Retinal pigment epithelial cell (primary cell): ENCODE data around the gene SPESP1.
"Not testable (repeated sequence)": the region's sequence is repeated elsewhere in the genome, so short reads cannot be mapped to it uniquely, and the experiment has no call there.

Source experiments
- DNase-seq: peaks from one replicate; pipeline ENCODE4 v3.0.0-alpha.2; 2010; ENCODE audit warnings: low read depth
- H3K4me3 ChIP-seq: 2 replicates; pipeline ENCODE4 v1.5.1; 2011; ENCODE audit warnings: mild to moderate bottlenecking, low read length, control low read depth, moderate library complexity
- CTCF ChIP-seq: conservative IDR thresholded peaks from 2 replicates; pipeline ENCODE4 v1.5.1; 2011; ENCODE audit warnings: low read depth, low read length, control low read depth, inconsistent platforms

SPESP1 gene

GRCh38 chr15:68958597-68958996, 28.3 kb downstream of the SPESP1 start:
- TF ChIP-seq CTCF = no peak
- H3K4me3 ChIP-seq = no peak overlapping the region
- no peak for DNase-seq

DNA sequence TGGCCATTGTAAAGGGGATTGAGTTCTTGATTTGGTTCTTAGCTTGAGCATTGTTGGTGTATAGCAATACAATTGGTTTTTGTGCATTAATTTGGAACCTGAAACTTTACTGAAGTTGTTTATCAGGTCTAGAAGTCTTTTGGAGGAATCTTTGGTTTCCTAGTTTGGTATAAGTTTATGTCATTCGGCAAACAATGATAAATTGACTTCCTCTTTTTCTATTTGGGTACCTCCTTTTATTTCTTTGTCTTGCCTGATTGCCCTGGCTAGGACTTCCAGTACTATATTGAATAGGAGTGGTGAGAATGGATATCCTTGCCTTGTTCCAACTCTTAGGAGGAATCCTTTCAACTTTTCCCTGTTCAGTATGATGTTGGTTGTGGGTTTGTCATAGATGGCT, 32.1 kb downstream of the SPESP1 start:
- TF ChIP-seq CTCF = no peak
- no peak for DNase-seq

DNA sequence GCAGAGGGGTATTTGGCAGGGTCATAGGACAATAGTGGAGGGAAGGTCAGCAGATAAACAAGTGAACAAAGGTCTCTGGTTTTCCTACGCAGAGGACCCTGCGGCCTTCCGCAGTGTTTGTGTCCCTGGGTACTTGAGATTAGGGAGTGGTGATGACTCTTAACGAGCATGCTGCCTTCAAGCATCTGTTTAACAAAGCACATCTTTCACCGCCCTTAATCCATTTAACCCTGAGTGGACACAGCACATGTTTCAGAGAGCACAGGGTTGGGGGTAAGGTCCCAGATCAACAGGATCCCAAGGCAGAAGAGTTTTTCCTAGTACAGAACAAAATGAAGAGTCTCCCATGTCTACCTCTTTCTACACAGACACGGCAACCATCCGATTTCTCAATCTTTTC, 33.4 kb downstream of the SPESP1 start:
- DNase-seq, H3K4me3 ChIP-seq: not testable (repeated sequence)

More for the DNA sequence above, 32.1 kb downstream of the SPESP1 start:
- no peak overlapping the region for H3K4me3 ChIP-seq

- no peak for TF ChIP-seq CTCF
- DNase-seq = no peak
These were observed 36.7 kb downstream of the SPESP1 start for GRCh38 chr15:68966996-68967395.

GRCh38 chr15:68967948-68968347, 37.6 kb downstream of the SPESP1 start:
- no peak for DNase-seq
- no peak overlapping the region for H3K4me3 ChIP-seq
- TF ChIP-seq CTCF = no peak

More at GRCh38 chr15:68966996-68967395, 36.7 kb downstream of the SPESP1 start:
- H3K4me3 ChIP-seq = no peak overlapping the region

- DNase-seq = no peak
- TF ChIP-seq CTCF = no peak
- no peak overlapping the region for H3K4me3 ChIP-seq
These were observed 39.0 kb downstream of the SPESP1 start for GRCh38 chr15:68969298-68969697.

- DNase-seq = no peak
- no peak for TF ChIP-seq CTCF
- no peak overlapping the region for H3K4me3 ChIP-seq
These were observed 42.1 kb downstream of the SPESP1 start for GRCh38 chr15:68972201-68973065.

- H3K4me3 ChIP-seq, DNase-seq: not testable (repeated sequence)
These were observed 45.4 kb downstream of the SPESP1 start for GRCh38 chr15:68975651-68976160.

DNA sequence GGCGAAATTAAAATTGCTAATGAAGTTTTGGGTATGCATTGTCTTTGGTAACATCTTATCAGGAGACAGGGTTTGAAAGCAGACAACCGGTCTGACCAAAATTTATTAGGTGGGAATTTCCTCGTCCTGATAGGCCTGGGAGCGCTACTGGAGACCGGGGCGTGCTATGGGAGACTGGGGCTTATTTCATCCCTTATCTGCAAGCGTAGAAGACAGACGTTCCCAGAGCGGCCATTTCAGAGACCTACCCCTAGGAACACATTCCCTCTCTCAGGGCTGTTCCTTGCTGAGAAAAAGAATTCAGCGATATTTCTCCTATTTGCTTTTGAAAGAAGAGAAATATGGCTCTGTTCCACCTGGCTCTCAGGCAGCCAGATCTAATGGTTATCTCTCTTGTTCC, 47.1 kb downstream of the SPESP1 start:
- not testable (repeated sequence) for DNase-seq

More for the DNA sequence above, 47.1 kb downstream of the SPESP1 start:
- H3K4me3 ChIP-seq = not testable (repeated sequence)
